ENCODE results near the gene TRMT1.

TRMT1 gene

DNA sequence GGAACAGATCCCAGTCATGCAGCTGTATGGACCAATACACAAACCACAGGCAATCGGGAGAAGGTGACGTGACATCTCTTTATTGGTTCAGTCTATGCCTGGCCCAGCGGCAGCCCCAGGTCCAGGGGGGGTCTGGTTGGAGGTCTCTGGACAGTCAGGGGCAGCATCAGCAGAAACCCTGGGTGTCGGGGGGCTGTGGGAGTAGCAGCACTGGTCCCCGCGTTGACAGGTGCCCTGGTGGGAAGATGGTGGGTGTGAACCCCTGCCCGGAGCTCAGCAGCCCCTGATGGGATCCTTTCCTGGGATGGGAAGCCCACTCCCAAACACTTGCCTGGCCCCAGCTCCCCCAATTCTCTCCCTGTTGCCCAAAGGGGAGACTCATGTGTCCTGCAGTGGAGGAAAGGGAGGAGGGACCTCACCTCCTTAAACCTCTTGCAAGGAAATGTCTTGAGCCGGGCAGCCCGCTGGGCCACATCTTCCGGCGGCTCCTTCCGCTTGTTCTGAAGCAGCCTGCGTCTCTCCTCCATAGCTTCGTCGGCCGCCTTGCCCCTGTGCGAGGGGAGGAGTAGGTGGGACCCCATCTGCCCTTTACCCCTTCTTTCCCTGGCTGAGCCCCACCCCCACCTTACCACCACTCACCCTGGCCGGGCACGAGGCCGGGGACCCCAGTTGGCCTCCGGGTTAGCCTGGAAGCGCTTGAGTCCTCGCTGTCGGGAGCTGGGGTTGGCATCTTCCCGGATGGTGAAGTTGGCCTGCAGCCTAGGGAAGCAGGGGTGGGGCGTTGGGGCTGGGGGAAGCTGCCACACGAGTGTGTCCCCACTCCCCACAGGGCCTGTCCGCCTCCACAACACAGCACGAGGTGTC, 11.5 kb downstream of the TRMT1 start:
- H3K36me3 Mint-ChIP-seq: peaks cover 24 to 41% of the 10 kb centered on the region in 2 donors
- H3K9me3 Mint-ChIP-seq: peaks cover 0 to 3% of the 10 kb centered on the region in 2 donors
- DNase-seq (peak; percentile 35), ATAC-seq (replicated peaks) (peak; percentile 0)
- H3K27ac Mint-ChIP-seq: peak overlapping the region; percentile 95
- H3K4me3 Mint-ChIP-seq: peak overlapping the region; percentile 92 to 96
- no peaks in the 10 kb centered on the region for H3K27me3 Mint-ChIP-seq
- H3K4me1 Mint-ChIP-seq: peaks cover 29 to 73% of the 10 kb centered on the region in 2 donors

DNA sequence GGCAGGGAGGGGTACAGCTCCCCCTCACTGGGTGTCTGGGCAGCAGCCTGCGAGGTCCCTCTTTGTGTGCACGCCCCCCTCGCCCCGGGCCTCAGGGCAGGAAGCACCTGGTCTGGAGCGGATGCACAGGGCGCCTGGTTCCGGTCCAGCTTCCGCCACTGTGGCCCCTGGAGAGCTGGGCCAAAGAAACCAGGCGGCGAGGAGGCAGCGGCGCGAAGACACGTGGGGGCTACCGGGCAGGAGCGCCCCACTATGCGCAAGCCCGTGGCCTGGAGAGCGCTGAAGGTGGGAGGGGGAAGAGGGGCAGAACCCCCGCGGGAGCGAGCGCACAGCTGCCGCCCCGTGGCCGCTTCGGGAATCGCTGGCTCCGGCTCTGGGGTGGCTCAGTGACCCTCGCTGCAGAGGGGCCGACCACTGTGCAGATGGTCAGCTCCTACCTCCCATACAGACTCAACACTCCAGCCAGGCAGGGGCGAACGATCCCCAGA, 12.1 kb downstream of the TRMT1 start:
- H3K4me3 Mint-ChIP-seq: peak overlapping the region; percentile 92 to 96
- no peaks in the 10 kb centered on the region for H3K27me3 Mint-ChIP-seq
- peaks cover 34 to 77% of the 10 kb centered on the region in 2 donors for H3K4me1 Mint-ChIP-seq
- DNase-seq (peak; percentile 85), ATAC-seq (replicated peaks) (peak; percentile 41 to 48)
- H3K36me3 Mint-ChIP-seq: peaks cover 25 to 43% of the 10 kb centered on the region in 2 donors
- peaks cover 0 to 4% of the 10 kb centered on the region in 2 donors for H3K9me3 Mint-ChIP-seq
- peak overlapping the region; percentile 95 for H3K27ac Mint-ChIP-seq

DNA sequence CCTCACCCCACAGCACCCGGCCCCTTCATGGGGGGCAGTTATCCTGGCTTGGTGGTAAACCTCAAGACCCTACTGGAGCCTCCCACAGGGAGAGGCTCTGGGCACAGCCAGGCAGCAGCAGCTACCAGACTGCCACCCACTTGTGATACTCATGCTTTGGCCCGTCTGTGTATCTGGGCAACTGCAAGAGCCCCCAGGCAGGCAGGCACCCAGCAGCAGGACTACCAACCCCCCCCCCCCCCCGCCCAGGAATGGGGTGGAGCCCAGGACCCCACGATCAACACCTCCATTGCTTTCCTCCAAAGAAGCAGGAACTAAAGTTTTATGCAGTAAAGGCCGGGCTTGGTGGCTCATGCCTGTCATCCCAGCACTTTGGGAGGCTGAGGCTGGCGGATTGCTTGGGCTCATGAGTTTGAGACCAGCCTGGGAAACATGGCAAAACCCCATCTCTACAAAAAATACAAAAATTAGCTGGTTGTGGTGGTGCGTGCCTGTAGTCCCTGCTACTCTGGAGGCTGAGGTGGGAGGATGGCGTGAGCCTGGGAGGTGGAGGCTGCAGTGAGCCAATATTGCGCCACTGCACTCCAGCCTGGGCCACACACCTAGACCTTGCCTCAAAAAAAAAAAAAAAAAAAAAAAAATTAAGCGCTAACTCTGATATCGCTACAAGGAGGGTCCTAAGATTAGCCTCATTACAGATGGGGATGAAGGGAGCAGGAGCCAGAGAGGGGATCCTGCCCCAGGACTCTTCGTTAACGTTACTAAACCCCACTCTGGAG, 12.8 kb downstream of the TRMT1 start:
- peak overlapping the region; percentile 92 to 96 for H3K4me3 Mint-ChIP-seq
- ATAC-seq (replicated peaks): peak; percentile 0 to 1

DNA sequence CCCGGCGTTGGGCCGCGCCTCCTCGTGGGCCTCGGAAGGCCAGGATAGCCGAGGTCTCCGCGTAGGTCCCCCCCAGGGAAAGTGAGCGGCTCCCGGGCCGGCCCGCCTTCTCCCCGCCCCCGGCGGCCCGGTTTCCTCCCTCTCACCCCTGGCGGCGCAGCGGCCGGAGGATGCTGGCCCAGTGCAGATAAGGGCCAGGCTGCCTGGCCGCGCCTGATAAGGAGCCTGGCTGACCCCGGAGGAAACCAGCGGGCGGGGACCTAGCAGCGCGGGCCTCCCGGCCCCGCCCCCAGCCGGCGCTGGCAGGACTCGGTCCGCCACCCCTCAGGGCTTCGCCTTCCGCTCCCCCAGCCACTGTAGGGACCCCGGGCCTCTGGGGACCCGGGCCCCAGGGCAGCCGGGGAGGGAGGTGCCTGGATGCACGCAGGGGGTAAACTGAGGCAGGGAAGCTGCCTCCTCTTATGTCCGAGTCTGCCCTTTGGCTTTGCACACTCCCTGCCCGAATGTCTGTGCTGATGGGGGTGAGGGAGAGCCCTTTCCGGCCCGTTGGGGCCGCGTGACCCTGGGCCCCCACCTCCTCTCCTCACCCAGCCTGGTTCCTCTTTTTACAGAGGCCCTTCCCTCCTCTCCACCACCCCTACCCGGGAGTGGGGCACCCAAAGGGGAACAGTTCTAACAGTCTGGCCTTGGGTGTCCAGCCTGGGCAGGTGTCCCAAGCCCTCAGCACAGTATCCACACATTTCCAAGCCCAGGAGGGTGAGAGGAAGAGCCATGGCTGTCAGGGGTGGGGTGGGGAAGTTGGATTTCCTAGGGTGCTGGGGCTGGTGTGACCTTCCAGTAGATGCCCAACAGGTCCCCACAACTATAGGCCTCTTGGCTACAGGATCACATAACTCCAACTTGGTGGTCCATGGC, 13.6 kb downstream of the TRMT1 start, which contains the start of gene LYL1:
LYL1 (minus strand) TSS at position 193 of the 915 bp plus-strand sequence. CDS start 1,687 bp downstream, outside the sequence.
- DNase-seq: peak; percentile 83
- peak; percentile 70 to 75 for ATAC-seq (replicated peaks)
- Mint-ChIP-seq H3K36me3 (peaks cover 25 to 44% of the 10 kb centered on the region in 2 donors), H3K27me3 (no peaks in the 10 kb centered on the region), H3K4me3 (peak within 1 kb of the TSS; percentile 92 to 94), H3K27ac (peak within 1 kb of the TSS; percentile 95), H3K4me1 (peaks cover 41 to 87% of the 10 kb centered on the region in 2 donors), H3K9me3 (peaks cover 0 to 4% of the 10 kb centered on the region in 2 donors)

More for the DNA sequence above, 12.8 kb downstream of the TRMT1 start:
- Mint-ChIP-seq H3K36me3 (peaks cover 24 to 43% of the 10 kb centered on the region in 2 donors), H3K4me1 (peaks cover 35 to 79% of the 10 kb centered on the region in 2 donors), H3K27me3 (no peaks in the 10 kb centered on the region), H3K9me3 (peaks cover 0 to 4% of the 10 kb centered on the region in 2 donors), H3K27ac (peak overlapping the region; percentile 95)
- peak; percentile 31 for DNase-seq

DNA sequence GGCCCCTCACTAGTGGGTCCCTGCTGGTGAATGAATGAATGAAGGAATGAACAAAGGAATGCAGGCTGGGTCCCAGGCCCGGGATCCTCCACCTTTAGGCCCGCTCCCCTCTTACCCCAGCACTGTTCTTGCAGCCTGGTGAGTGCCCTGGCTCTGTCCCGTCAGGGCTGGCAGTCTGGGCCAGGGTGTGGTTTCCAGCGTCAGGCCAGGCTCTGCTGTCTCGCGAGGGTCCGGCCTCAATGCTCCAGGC, 14.2 kb downstream of the TRMT1 start:
- H3K9me3 Mint-ChIP-seq: peaks cover 0 to 4% of the 10 kb centered on the region in 2 donors
- peaks cover 42 to 87% of the 10 kb centered on the region in 2 donors for H3K4me1 Mint-ChIP-seq

DNA sequence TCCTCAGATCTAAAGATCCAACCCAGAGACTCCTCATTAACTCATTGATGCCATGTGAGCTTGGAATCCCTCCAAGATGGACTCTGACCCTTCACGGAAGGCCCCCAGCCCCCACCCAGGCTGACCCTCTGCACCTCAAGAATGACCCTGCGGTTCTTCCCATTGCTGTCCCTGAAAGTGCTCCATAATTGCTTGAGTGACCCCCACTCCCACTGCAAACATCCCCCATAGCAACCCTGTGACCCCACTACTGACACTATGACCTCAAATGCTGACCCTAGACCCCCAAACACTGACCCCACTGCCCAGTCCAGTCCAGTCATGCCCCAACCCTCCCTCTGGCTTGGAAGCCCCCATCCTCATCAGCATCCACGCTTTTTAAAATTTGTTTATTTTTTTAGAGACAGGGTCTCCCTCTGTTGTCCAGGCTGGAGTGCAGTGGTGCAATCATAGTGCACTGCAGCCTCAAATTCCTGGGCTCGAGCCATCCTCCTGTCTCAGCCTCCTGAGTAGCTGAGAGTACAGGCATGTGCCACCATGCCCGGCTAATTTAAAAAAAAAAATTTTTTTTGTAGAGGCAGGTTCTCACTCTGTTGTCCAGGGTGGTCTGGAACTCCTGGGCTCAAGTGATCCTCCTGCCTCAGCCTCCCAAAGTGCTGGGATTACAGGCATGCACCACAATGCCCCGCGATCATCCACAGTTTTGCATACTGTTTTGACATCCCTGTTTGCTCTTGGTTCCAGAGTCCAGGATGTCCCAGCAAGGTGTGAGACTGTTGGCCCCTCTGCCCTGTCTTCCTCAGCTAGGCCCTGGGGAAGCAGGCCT, 14.7 kb downstream of the TRMT1 start:
- peaks cover 17 to 38% of the 10 kb centered on the region in 2 donors for H3K36me3 Mint-ChIP-seq
- H3K4me3 Mint-ChIP-seq: peak overlapping the region; percentile 92 to 94
- ATAC-seq (replicated peaks): no peak
- DNase-seq: no peak
- H3K27ac Mint-ChIP-seq: peak overlapping the region; percentile 95
- H3K27me3 Mint-ChIP-seq: no peaks in the 10 kb centered on the region
- peaks cover 43 to 88% of the 10 kb centered on the region in 2 donors for H3K4me1 Mint-ChIP-seq
- H3K9me3 Mint-ChIP-seq: peaks cover 0 to 4% of the 10 kb centered on the region in 2 donors

More for the DNA sequence above, 14.2 kb downstream of the TRMT1 start:
- Mint-ChIP-seq H3K36me3 (peaks cover 22 to 41% of the 10 kb centered on the region in 2 donors), H3K27me3 (no peaks in the 10 kb centered on the region), H3K4me3 (peak overlapping the region; percentile 92 to 94), H3K27ac (peak overlapping the region; percentile 95)
- DNase-seq (no peak), ATAC-seq (replicated peaks) (peak; percentile 15 to 18)

DNA sequence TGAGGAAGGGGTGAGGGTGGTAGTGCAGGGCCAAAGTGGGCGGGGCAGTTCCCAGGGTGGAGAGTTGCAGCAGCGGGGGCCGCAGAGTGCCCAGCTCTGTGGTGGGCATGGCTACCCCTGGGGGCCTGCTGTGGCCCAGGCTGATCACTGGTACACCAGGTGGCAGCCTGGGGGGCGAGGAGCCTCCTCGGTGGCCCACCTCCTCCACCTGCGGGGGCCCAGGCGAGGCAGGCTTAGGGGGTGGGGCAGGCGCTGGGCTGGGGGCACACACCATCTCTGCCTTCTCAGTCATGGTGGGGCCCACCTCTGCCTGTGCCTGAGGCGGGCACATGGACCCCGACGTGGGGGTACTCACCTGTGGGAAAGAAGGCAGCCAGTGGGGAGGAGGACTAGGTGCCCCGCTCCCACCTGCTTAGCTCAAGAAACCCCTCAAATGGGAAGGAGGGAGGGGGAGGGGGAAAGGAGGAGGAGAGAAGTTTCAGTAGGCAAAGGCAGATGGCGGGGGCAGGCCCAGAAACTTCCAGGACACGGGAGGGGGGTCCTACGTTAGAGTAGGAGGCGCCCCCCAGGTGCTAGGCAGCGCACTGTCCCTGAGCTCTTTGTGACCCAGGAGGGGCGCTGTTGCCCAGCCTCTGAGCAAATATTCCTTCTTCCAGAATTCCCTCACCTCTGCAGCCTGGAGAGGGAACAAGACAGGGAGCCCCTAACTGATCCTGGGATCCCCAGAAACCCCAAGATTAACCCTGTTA, 15.5 kb downstream of the TRMT1 start:
- Mint-ChIP-seq H3K4me1 (peaks cover 46 to 92% of the 10 kb centered on the region in 2 donors), H3K27me3 (no peaks in the 10 kb centered on the region), H3K9me3 (peaks cover 0 to 4% of the 10 kb centered on the region in 2 donors), H3K27ac (peak overlapping the region; percentile 95), H3K36me3 (peaks cover 17 to 38% of the 10 kb centered on the region in 2 donors), H3K4me3 (peak overlapping the region; percentile 92 to 94)
- DNase-seq (no peak), ATAC-seq (replicated peaks) (no peak)

DNA sequence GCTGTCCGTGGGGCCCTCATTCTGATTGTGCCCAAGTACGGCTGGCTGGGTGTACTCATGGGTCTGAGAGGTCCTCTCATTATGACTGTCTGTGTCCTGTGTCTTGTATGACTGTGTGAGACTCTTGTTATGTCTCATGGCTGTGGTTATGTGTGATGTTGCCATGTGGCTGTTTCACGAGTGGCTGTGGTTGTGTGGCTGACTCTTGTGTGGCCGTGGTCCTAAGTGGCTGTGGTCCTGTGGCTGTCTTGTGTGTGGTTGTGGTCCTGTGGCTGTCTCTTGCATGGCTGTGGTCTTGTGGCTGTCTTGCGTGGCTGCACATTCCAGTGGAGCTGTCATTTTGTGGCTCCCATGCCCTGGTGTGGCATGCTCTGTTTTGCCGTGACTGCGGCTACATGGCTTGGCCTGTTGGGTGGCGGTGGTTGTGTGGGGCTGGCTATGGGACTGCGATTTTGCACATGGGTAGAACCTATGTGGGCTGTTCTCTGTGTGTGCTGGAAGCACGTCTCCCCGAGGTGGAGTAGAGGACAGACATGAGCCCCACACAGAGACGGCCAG, 16.4 kb downstream of the TRMT1 start:
- H3K4me3 Mint-ChIP-seq: peak overlapping the region; percentile 92 to 94
- ATAC-seq (replicated peaks): peak; percentile 28 to 29
- H3K4me1 Mint-ChIP-seq: peaks cover 49 to 88% of the 10 kb centered on the region in 2 donors
- peaks cover 17 to 32% of the 10 kb centered on the region in 2 donors for H3K36me3 Mint-ChIP-seq
- H3K27me3 Mint-ChIP-seq: no peaks in the 10 kb centered on the region
- peak overlapping the region; percentile 94 for H3K27ac Mint-ChIP-seq
- peak; percentile 68 for DNase-seq
- peaks cover 0 to 4% of the 10 kb centered on the region in 2 donors for H3K9me3 Mint-ChIP-seq

DNA sequence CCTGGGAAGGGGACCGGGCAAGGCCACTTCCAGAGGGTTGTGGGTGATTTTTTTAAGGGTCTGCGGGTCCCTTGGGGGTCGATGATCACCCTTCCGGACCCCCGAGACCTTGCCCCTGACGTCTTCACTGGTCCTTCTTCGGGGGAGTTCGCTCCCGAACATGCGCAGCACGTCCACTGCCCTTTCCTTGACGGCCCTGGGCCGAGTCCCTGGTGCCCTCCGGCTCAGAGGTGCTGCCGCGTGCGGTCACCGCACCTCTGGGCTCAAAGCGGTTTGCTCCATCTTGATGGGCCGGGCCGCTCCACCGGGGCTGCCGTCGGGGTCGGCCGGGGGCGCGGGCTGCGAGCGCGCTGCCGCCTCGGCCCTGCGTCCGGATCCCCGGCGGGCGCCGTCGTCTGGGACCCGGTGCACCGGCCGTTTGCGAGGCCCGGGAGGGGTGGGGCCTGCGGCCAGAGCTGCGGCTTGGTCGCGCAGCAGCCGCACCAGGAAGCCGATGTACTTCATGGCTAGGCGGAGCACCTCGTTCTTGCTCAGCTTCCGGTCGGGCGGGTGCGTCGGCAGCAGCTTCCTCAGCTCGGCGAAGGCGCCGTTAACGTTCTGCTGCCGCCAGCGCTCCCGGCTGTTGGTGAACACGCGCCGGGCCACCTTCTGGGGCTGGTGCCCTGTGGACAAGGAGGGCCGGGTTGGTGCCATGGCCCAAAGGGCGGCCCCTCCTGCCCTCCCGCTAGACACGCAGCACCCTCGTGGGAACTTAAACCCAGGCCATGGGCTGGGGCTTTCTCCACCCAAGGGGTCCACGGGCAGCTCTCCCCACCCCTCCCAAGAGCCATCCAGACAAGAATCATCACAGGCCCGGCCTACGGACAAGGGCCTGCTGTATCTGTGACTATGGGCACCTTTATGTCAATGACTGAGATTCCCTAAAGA, 17.2 kb downstream of the TRMT1 start:
- DNase-seq: peak; percentile 57
- Mint-ChIP-seq H3K27ac (peak overlapping the region; percentile 94), H3K27me3 (no peaks in the 10 kb centered on the region), H3K9me3 (peaks cover 0 to 4% of the 10 kb centered on the region in 2 donors), H3K4me1 (peaks cover 49 to 88% of the 10 kb centered on the region in 2 donors), H3K4me3 (peak overlapping the region; percentile 92 to 94), H3K36me3 (peaks cover 14 to 28% of the 10 kb centered on the region in 2 donors)
- ATAC-seq (replicated peaks): no peak

DNA sequence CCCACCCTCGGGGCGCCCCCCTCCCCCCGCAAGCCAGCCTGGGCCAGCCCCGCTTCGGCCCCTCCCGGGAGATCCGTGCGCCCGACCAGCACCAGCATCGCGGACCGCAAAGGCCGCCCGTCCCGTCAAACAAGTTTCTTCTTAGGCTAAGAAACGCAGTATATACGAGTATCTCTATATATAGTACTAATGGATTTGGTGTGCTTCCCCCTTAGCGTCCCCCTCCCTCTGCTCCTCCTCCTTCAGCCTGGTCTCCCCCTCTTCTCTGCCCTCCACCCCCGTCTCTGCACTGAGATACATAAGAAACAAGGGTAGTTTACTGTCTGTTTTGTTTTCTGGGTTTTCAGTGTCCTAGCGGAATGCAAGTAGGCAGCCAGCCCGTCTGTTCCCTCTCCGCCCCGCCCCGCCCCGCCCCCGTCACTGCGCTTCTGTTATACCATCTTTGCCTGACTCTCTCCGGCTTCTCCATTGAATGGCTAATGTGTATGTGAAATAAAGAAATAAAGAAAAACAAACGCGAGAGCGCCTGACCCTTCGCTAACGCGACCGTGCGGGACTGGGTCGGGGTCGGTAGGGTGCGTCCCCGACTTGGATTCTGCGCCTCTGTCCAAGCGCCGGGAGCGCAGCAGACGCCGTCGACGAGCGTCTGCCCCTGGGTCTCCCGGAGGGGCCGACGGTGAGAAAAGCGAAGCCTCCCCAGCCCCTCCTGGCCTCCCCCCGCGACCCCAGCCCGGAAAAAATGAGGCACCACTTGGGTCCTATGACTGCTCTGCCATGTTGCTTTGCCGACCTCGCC, 18.1 kb downstream of the TRMT1 start:
- peak overlapping the region; percentile 94 for H3K27ac Mint-ChIP-seq
- peaks cover 13 to 28% of the 10 kb centered on the region in 2 donors for H3K36me3 Mint-ChIP-seq
- DNase-seq (peak; percentile 30), ATAC-seq (replicated peaks) (no peak)
- peaks cover 52 to 86% of the 10 kb centered on the region in 2 donors for H3K4me1 Mint-ChIP-seq
- no peaks in the 10 kb centered on the region for H3K27me3 Mint-ChIP-seq
- peaks cover 0 to 4% of the 10 kb centered on the region in 2 donors for H3K9me3 Mint-ChIP-seq
- H3K4me3 Mint-ChIP-seq: peak overlapping the region; percentile 84 to 87
